Measurements from ENCODE around the gene PDGFRA.

DNA sequence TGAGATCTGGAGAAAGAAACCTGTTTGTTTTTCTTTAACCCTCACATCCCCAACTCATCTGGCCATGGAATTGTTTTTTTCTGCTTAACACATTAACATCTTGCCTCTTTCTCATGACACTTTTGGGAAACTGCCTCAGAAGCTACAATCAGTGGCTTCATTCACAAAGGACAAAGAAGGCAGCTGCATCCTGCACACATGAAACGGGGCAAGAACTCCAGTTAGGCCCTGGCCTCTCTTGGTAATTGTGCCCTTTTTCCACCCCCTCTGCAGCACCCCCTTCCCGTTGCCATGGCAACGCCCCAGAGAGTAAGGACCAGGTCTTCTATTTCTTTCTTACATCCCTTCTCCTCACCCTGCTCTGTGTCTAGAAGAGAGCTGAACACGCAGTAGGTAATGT lies 103.4 kb downstream of the PDGFRA start:
- no peak for TF ChIP-seq POLR2A (IDR thresholded peaks at IDR 0.05)
- TF ChIP-seq CTCF (IDR thresholded peaks at IDR 0.05), result no peak

Measured in Peyer's patch (tissue), 4 donors.